KMS-11 (cell line): ENCODE results near the gene MYPN.
A peak's percentile ranks its signal among the peaks of the same experiment; 100 is the strongest.

Experiments used
- H2AFZ ChIP-seq: fragments of 200-600 bp; sonication (generic); 2 replicates; pipeline ENCODE4 v1.6.1; 2016; ENCODE audit warnings: antibody characterized with exemption, mixed run types, low read depth
- H3K27ac ChIP-seq: fragments of 200-600 bp; sonication (generic); 2 replicates; pipeline ENCODE4 v1.6.1; 2016; ENCODE audit warnings: mild to moderate bottlenecking, mixed run types
- H3K27me3 ChIP-seq: fragments of 200-600 bp; sonication (generic); 2 replicates; pipeline ENCODE4 v1.6.1; 2017; ENCODE audit warnings: mild to moderate bottlenecking, low read depth, mixed run types, moderate library complexity; ENCODE audit not compliant: insufficient read depth
- H3K36me3 ChIP-seq: fragments of 200-600 bp; sonication (generic); 2 replicates; pipeline ENCODE4 v1.6.1; 2017; ENCODE audit warnings: mild to moderate bottlenecking, mixed run types; ENCODE audit not compliant: insufficient read depth
- H3K4me1 ChIP-seq: fragments of 200-600 bp; sonication (generic); 2 replicates; pipeline ENCODE4 v1.6.1; 2016; ENCODE audit warnings: mild to moderate bottlenecking, low read depth, mixed run types; ENCODE audit not compliant: poor library complexity, severe bottlenecking
- H3K4me2 ChIP-seq: fragments of 200-600 bp; sonication (generic); 2 replicates; pipeline ENCODE4 v1.7.0; 2016; ENCODE audit warnings: mild to moderate bottlenecking, mixed run types
- H3K4me3 ChIP-seq: fragments of 200-600 bp; sonication (generic); IDR thresholded peaks from 2 replicates; pipeline ENCODE4 v1.6.1; 2017; ENCODE audit warnings: low read depth, low read length, mixed read lengths; ENCODE audit not compliant: insufficient read depth
- H3K79me2 ChIP-seq: fragments of 200-600 bp; sonication (generic); 2 replicates; pipeline ENCODE4 v1.6.1; 2016; ENCODE audit warnings: low read depth, mixed run types; ENCODE audit not compliant: insufficient read depth
- H3K9ac ChIP-seq: fragments of 200-600 bp; sonication (generic); 2 replicates; pipeline ENCODE4 v1.6.1; 2016; ENCODE audit warnings: mild to moderate bottlenecking, mixed run types
- H4K20me1 ChIP-seq: fragments of 200-600 bp; sonication (generic); 2 replicates; pipeline ENCODE4 v1.6.1; 2016; ENCODE audit warnings: mild to moderate bottlenecking, mixed run types; ENCODE audit not compliant: insufficient read depth
- CTCF ChIP-seq: fragments of 200-600 bp; sonication (generic); conservative IDR thresholded peaks from 2 replicates; pipeline ENCODE4 v1.6.1; 2017; ENCODE audit warnings: low read depth, mild to moderate bottlenecking, antibody characterized with exemption, low read length, moderate library complexity, mixed read lengths

The MYPN gene

GRCh38 chr10:68224810-68225209 is 115.5 kb downstream of the MYPN start:
- H3K4me1 ChIP-seq: no peaks in the 10 kb centered on the region
- no peak overlapping the region for H2AFZ ChIP-seq
- no peaks in the 10 kb centered on the region for H3K27me3 ChIP-seq
- no peak overlapping the region for H3K27ac ChIP-seq
- H3K4me2 ChIP-seq: no peak overlapping the region
- no peaks in the 10 kb centered on the region for H3K79me2 ChIP-seq
- no peak overlapping the region for H3K9ac ChIP-seq
- no peak for TF ChIP-seq CTCF
- no peaks in the 10 kb centered on the region for H3K36me3 ChIP-seq
- no peak overlapping the region for H3K4me3 ChIP-seq
- no peaks in the 10 kb centered on the region for H4K20me1 ChIP-seq

- Histone ChIP-seq H3K27ac (no peak overlapping the region), H2AFZ (peak overlapping the region; percentile 90; the same call in 1 of the 2 replicates), H3K9ac (no peak overlapping the region), H3K4me1 (peaks cover 10% of the 10 kb centered on the region), H4K20me1 (no peaks in the 10 kb centered on the region), H3K36me3 (no peaks in the 10 kb centered on the region), H3K4me3 (no peak overlapping the region), H3K79me2 (no peaks in the 10 kb centered on the region), H3K4me2 (no peak overlapping the region), H3K27me3 (no peaks in the 10 kb centered on the region)
- no peak for TF ChIP-seq CTCF
Measured at GRCh38 chr10:68230268-68230667, 121.0 kb downstream of the MYPN start.

- TF ChIP-seq CTCF: no peak
- no peaks in the 10 kb centered on the region for H3K27me3 ChIP-seq
- H3K79me2 ChIP-seq: no peaks in the 10 kb centered on the region
- H3K4me1 ChIP-seq: peaks cover 10% of the 10 kb centered on the region
- H3K27ac ChIP-seq: peak overlapping the region; percentile 41; the same call in 1 of the 2 replicates
- H3K4me3 ChIP-seq: no peak overlapping the region
- no peaks in the 10 kb centered on the region for H4K20me1 ChIP-seq
- peak overlapping the region; percentile 70 for H3K4me2 ChIP-seq
- H3K9ac ChIP-seq: peak overlapping the region; percentile 79
- peak overlapping the region; percentile 90 for H2AFZ ChIP-seq
- no peaks in the 10 kb centered on the region for H3K36me3 ChIP-seq
Measured at GRCh38 chr10:68231106-68231816, 122.0 kb downstream of the MYPN start.

- peak within 1 kb of the TSS; percentile 41; the same call in 1 of the 2 replicates for H3K27ac ChIP-seq
- TF ChIP-seq CTCF: no peak
- H2AFZ ChIP-seq: peak within 1 kb of the TSS; percentile 90
Measured at GRCh38 chr10:68231817-68232251, 122.5 kb downstream of the MYPN start, which contains the start of gene ATOH7. Gene ATOH7 (minus strand): TSS chr10:68232113. CDS start chr10:68231677, 436 bp downstream.

More at GRCh38 chr10:68231817-68232251, 122.5 kb downstream of the MYPN start, which contains the start of gene ATOH7:
- Histone ChIP-seq H3K36me3 (no peaks in the 10 kb centered on the region), H4K20me1 (no peaks in the 10 kb centered on the region), H3K4me1 (peaks cover 10% of the 10 kb centered on the region), H3K79me2 (no peaks in the 10 kb centered on the region), H3K4me3 (no peak within 1 kb of the TSS), H3K4me2 (peak within 1 kb of the TSS; percentile 70), H3K9ac (peak within 1 kb of the TSS; percentile 79), H3K27me3 (no peaks in the 10 kb centered on the region)
